HCT116 (cell line): ENCODE data around the gene ZNF618. TPM values are rescaled to one million over a fixed set of nuclear protein-coding genes. Genes with fewer than 3 reads are reported as not detected.

Experiments used
- ATAC-seq: fragments of 200-7000 bp; cut with Tn5 transposase; 2 replicates; pipeline ENCODE4 v1.9.1; 2020; ENCODE audit warnings: mild to moderate bottlenecking, moderate library complexity
- BruUV-seq: library from RNA; stranded (reverse); fragments of 400-500 nt; replicated peaks from 2 replicates; lab custom pipeline; 2021; lab: Mats Ljungman, UMichigan
- CTCF ChIA-PET: fragments of 300-600 bp; sonication (Branson Sonifier 250); formaldehyde crosslinking; loops from one replicate; lab custom pipeline; 2021; ENCODE audit warnings: antibody characterized with exemption; lab: Charles Lee
- POLR2A ChIA-PET: fragments of 300-600, 350-600 bp; sonication (Branson Sonifier 250); formaldehyde crosslinking; loops from one replicate; lab custom pipeline; 2021; ENCODE audit warnings: antibody characterized with exemption; lab: Charles Lee
- RAD21 ChIA-PET, 2 experiments: fragments of 300-600 bp; sonication (Branson Sonifier 250); formaldehyde crosslinking; loops; one replicate each; lab custom pipeline; 2023; ENCODE audit warnings: low total read pairs in 2 of 2; ENCODE audit not compliant: uncharacterized antibody in 2 of 2, unreplicated experiment in 2 of 2, low non-redundant PET in 1 of 2; lab: Charles Lee
- DNase-seq: peaks from one replicate; pipeline ENCODE4 v3.0.0-alpha.2; 2010; ENCODE audit warnings: low read depth, low spot score
- H2AFZ ChIP-seq: fragments of 200-600 bp; shearing (Covaris generic), sonication (generic); 2 replicates; pipeline ENCODE4 v1.6.1; 2017; ENCODE audit warnings: low read depth, mixed run types, mixed read lengths, antibody characterized with exemption, low read length; ENCODE audit not compliant: poor library complexity, severe bottlenecking
- H3K27ac ChIP-seq: 2 replicates; pipeline ENCODE4 v1.5.1; 2012; ENCODE audit warnings: low read depth, low read length
- H3K27me3 ChIP-seq: fragments of 200-600 bp; sonication (generic); 2 replicates; pipeline ENCODE4 v1.6.1; 2016; ENCODE audit warnings: mixed run types, low read length, mixed read lengths; ENCODE audit not compliant: insufficient read depth
- H3K36me3 ChIP-seq, 2 experiments: fragments of 200-500 bp in 1 of 2; fragments of 200-600 bp in 1 of 2; sonication (Bioruptor generic) in 1 of 2; sonication (generic) in 1 of 2; 2 replicates each; pipeline versions ENCODE4 v1.5.1 to v1.6.1; 2014 to 2016; ENCODE audit warnings: low read length in 2 of 2, inconsistent platforms in 1 of 2, mixed read lengths in 1 of 2, mixed run types in 1 of 2; ENCODE audit not compliant: insufficient read depth in 2 of 2, control insufficient read depth in 1 of 2
- H3K4me1 ChIP-seq, 2 experiments: fragments of 200-600 bp in 1 of 2; sonication (generic) in 1 of 2; 2 replicates each; pipeline versions ENCODE4 v1.5.1 to v1.6.1; 2012 to 2017; ENCODE audit warnings: low read length in 2 of 2, inconsistent platforms in 1 of 2, mild to moderate bottlenecking in 1 of 2, mixed read lengths in 1 of 2, mixed run types in 1 of 2, moderate library complexity in 1 of 2; ENCODE audit not compliant: insufficient read depth in 2 of 2, control insufficient read depth in 1 of 2
- H3K4me2 ChIP-seq: fragments of 200-600 bp; sonication (generic); 2 replicates; pipeline ENCODE4 v1.6.1; 2017; ENCODE audit warnings: mixed run types, low read length, mixed read lengths
- H3K4me3 ChIP-seq, 2 experiments: fragments of 200-600 bp in 1 of 2; sonication (generic) in 1 of 2; replicated peaks in 1 of 2; 2 replicates each; pipeline ENCODE4 v1.5.1; 2011 to 2016; ENCODE audit warnings: low read length in 2 of 2, control low read depth in 1 of 2, low read depth in 1 of 2, mild to moderate bottlenecking in 1 of 2, mixed read lengths in 1 of 2, mixed run types in 1 of 2
- H3K79me2 ChIP-seq: fragments of 200-600 bp; sonication (generic); 2 replicates; pipeline ENCODE4 v1.6.1; 2017; ENCODE audit warnings: mild to moderate bottlenecking, mixed run types, low read length, moderate library complexity, mixed read lengths; ENCODE audit not compliant: insufficient read depth
- H3K9ac ChIP-seq: fragments of 200-600 bp; sonication (generic); 2 replicates; pipeline ENCODE4 v1.6.1; 2016; ENCODE audit warnings: low read length, mixed read lengths
- H3K9me2 ChIP-seq: fragments of 200-600 bp; sonication (generic), shearing (Covaris generic); 2 replicates; pipeline ENCODE4 v1.6.1; 2017; ENCODE audit warnings: mixed run types, mild to moderate bottlenecking, moderate library complexity; ENCODE audit not compliant: insufficient read depth
- H3K9me3 ChIP-seq, 2 experiments: fragments of 200-500 bp in 1 of 2; fragments of 200-600 bp in 1 of 2; sonication (Bioruptor generic) in 1 of 2; sonication (generic) in 1 of 2; 2 replicates each; pipeline ENCODE4 v1.6.1; 2014 to 2017; ENCODE audit warnings: low read length in 2 of 2, mixed read lengths in 2 of 2, inconsistent platforms in 1 of 2, low read depth in 1 of 2, mild to moderate bottlenecking in 1 of 2, mixed run types in 1 of 2, moderate library complexity in 1 of 2; ENCODE audit not compliant: control insufficient read depth in 1 of 2, insufficient read depth in 1 of 2
- H4K20me1 ChIP-seq: fragments of 200-600 bp; sonication (generic), shearing (Covaris generic); 2 replicates; pipeline ENCODE4 v1.6.1; 2017; ENCODE audit warnings: mixed run types, mild to moderate bottlenecking, moderate library complexity; ENCODE audit not compliant: insufficient read depth
- CBX3 ChIP-seq: IDR thresholded peaks from 2 replicates; pipeline ENCODE4 v1.6.1; 2012; ENCODE audit warnings: low read depth
- CTCF ChIP-seq, 3 experiments: fragments of 200-600 bp in 1 of 3; sonication (generic) in 1 of 3; IDR thresholded peaks in 2 of 3; conservative IDR thresholded peaks in 1 of 3; 2 replicates each; pipeline ENCODE4 v1.5.1; 2012 to 2017; ENCODE audit warnings: low read depth in 2 of 3, low read length in 2 of 3, antibody characterized with exemption in 1 of 3, borderline replicate concordance in 1 of 3, control low read depth in 1 of 3, mild to moderate bottlenecking in 1 of 3, mixed read lengths in 1 of 3, mixed run types in 1 of 3, moderate library complexity in 1 of 3; ENCODE audit not compliant: insufficient read depth in 1 of 3
- EGR1 ChIP-seq: IDR thresholded peaks from 2 replicates; pipeline ENCODE4 v1.6.1; 2012; ENCODE audit warnings: low read depth
- ELF1 ChIP-seq: IDR thresholded peaks from 2 replicates; pipeline ENCODE4 v1.6.1; 2012; ENCODE audit warnings: low read depth, borderline replicate concordance
- EZH2 ChIP-seq: fragments of 200-600 bp; sonication (generic); IDR thresholded peaks from 2 replicates; pipeline ENCODE4 v1.6.1; 2017; ENCODE audit warnings: antibody characterized with exemption, mixed run types
- EZH2phosphoT487 ChIP-seq: fragments of 200-600 bp; IDR thresholded peaks from 2 replicates; pipeline ENCODE4 v1.6.1; 2018; ENCODE audit warnings: antibody characterized with exemption, borderline replicate concordance
- FOSL1 ChIP-seq: IDR thresholded peaks from 2 replicates; pipeline ENCODE4 v1.6.1; 2012; ENCODE audit warnings: low read depth
- JUND ChIP-seq: IDR thresholded peaks from 2 replicates; pipeline ENCODE4 v1.6.1; 2012
- POLR2A ChIP-seq: IDR thresholded peaks from 2 replicates; pipeline ENCODE4 v1.7.0; 2011; ENCODE audit warnings: borderline replicate concordance; ENCODE audit not compliant: insufficient read depth, insufficient read length; ENCODE audit errors: extremely low read depth
- RAD21 ChIP-seq: IDR thresholded peaks from 2 replicates; pipeline ENCODE4 v1.6.1; 2012; ENCODE audit warnings: low read depth, mild to moderate bottlenecking
- SP1 ChIP-seq: IDR thresholded peaks from 2 replicates; pipeline ENCODE4 v1.6.1; 2012; ENCODE audit warnings: low read depth
- SRF ChIP-seq: IDR thresholded peaks from 2 replicates; pipeline ENCODE4 v1.6.1; 2012; ENCODE audit warnings: low read depth
- TCF7L2 ChIP-seq: IDR thresholded peaks from 2 replicates; pipeline ENCODE4 v1.7.0; 2011; ENCODE audit warnings: borderline replicate concordance, inconsistent platforms; ENCODE audit not compliant: insufficient read depth, insufficient read length; ENCODE audit errors: extremely low read depth
- YY1 ChIP-seq: IDR thresholded peaks from 2 replicates; pipeline ENCODE4 v1.6.1; 2011; ENCODE audit warnings: low read length, low read depth, moderate library complexity, mild to moderate bottlenecking; ENCODE audit not compliant: insufficient replicate concordance; ENCODE audit errors: extremely low read depth
- ZBTB33 ChIP-seq: IDR thresholded peaks from 2 replicates; pipeline ENCODE4 v1.6.1; 2011; ENCODE audit warnings: mild to moderate bottlenecking, low read length, moderate library complexity; ENCODE audit not compliant: insufficient replicate concordance; ENCODE audit errors: extremely low read depth
- ZFX ChIP-seq: fragments of 450-650 bp; IDR thresholded peaks from 2 replicates; pipeline ENCODE4 v1.6.1; 2017
- ZNF274 ChIP-seq: fragments of 200-500 bp; sonication (Bioruptor generic); IDR thresholded peaks from 2 replicates; pipeline ENCODE4 v1.6.1; 2014; ENCODE audit warnings: mild to moderate bottlenecking, low read depth, low read length, inconsistent platforms
- intact Hi-C: fragments of 100-400 bp; cut with micrococcal nuclease; formaldehyde crosslinking; loops from 2 replicates; pipeline ENCODE4 v1.10.0; 2022
- total RNA-seq: library from RNA; stranded (reverse); gene quantifications from one replicate; pipeline ENCODE4 v1.2.1, GENCODE V29; 2021; ENCODE audit not compliant: unreplicated experiment
- TF ChIP-seq, protein P1 (sequence below): IDR thresholded peaks from 2 replicates; pipeline ENCODE4 v1.6.1; 2012

The ZNF618 gene
- total RNA-seq, 1 experiment from 2014 or later: 13.5 TPM

- H4K20me1 ChIP-seq: no peaks in the 10 kb centered on the region
- no peaks in the 10 kb centered on the region for H3K27me3 ChIP-seq
- no peaks in the 10 kb centered on the region; the same call in 1 of the 2 replicates for H3K79me2 ChIP-seq
- RAD21 ChIA-PET: no interaction called here
- intact Hi-C loops: no loop called here
- H3K4me1 ChIP-seq: no peaks in the 10 kb centered on the region
- H3K4me2 ChIP-seq: no peak overlapping the region
- H3K36me3 ChIP-seq: no peaks in the 10 kb centered on the region
- H3K9me3 ChIP-seq: no peaks in the 10 kb centered on the region
- ATAC-seq (no peak), DNase-seq (no peak)
- H3K9me2 ChIP-seq: no peaks in the 10 kb centered on the region
- H3K4me3 ChIP-seq: no peak overlapping the region
- TF ChIP-seq ZBTB33 (no peak), RAD21 (no peak), ZFX (no peak), CBX3 (no peak), FOSL1 (no peak), EZH2 (no peak), POLR2A (no peak), EZH2phosphoT487 (no peak), JUND (no peak), ZNF274 (no peak), ELF1 (no peak), SP1 (no peak), SRF (no peak), EGR1 (no peak), YY1 (no peak), TCF7L2 (no peak), CTCF (IDR thresholded peaks at IDR 0.05 in 2 of 3, conservative IDR thresholded peaks at IDR 0.05 in 1 of 3; ENCODE audit: borderline replicate concordance in 1 of 3, insufficient read depth in 1 of 3, low read depth in 2 of 3, low read length in 2 of 3) (no peak)
- TF ChIP-seq, protein P1, sequence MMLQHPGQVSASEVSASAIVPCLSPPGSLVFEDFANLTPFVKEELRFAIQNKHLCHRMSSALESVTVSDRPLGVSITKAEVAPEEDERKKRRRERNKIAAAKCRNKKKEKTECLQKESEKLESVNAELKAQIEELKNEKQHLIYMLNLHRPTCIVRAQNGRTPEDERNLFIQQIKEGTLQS: no peak
- no peak overlapping the region for H3K9ac ChIP-seq
- H3K27ac ChIP-seq: no peak overlapping the region
- BruUV-seq: no TSS peak
- CTCF ChIA-PET: no interaction called here
- POLR2A ChIA-PET: no interaction called here
- H2AFZ ChIP-seq: no peak overlapping the region
These were observed 57.6 kb downstream of the ZNF618 start for GRCh38 chr9:113933671-113934070.
